ENCODE measurements around the gene PDZD4.

GRCh38 chrX:153869473-153870287 is 39.3 kb upstream of the PDZD4 start:
- TF ChIP-seq CTCF (IDR thresholded peaks at IDR 0.05; ENCODE audit: insufficient read depth, low read depth, low read length) = no peak
- no peak for TF ChIP-seq EZH2 (IDR thresholded peaks at IDR 0.05; ENCODE audit: insufficient read depth, low read length)
